ENCODE data around the gene CSDE1.
"Not testable (repeated sequence)": the region's sequence is repeated elsewhere in the genome, so short reads cannot be mapped to it uniquely, and the experiment has no call there.

CSDE1 gene

DNA sequence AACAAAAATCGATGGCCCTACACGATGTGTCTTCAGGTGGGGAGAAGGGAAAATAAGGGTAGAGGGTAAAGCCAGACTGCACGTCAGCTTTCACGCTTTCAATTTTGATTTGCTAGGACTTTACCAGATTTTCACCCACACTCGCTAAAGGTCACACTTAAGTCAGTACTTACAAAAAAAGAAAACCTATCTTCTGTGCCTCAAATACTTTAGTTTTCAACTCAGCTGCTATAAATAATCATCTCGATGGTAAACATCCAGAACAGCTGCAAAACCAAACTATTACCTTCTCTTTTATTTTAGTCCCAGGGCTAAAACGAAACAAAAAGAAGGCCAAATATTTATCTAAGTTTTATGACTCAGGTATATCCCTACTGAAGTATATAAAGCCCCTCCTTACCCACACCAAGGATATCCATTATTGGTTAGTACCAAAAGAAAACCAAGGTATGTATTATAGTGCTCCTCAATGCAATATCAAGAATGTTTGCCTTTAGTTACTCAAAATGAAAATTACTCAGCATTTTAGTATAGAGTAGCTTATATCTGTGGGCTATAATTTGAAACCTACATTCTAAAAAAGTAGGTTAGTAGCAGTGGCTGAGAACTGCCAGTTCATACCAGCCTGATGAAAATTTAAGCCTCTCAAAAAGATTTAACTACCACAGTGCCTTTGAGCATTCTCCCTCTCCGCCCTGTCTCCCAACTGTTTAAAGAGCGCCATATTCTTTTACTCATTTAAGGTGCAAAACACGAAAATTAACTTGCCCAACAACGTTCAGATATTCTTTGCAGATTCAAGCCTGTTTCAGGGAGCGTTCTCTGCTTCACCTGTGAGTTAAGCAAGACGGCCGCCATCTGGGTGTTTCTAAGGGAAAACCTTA lies 1.5 kb downstream of the CSDE1 start:
- DNase-seq (ENCODE audit: low read depth): peak; percentile 14
- H3K4me3 ChIP-seq (ENCODE audit: low read depth, low read length): peak overlapping the region; percentile 100
- no peak for TF ChIP-seq CTCF (conservative IDR thresholded peaks at IDR 0.05; ENCODE audit: low read depth, low read length)

GRCh38 chr1:114755006-114755931 lies 2.5 kb downstream of the CSDE1 start:
- no peak for TF ChIP-seq CTCF (conservative IDR thresholded peaks at IDR 0.05; ENCODE audit: low read depth, low read length)
- peak overlapping the region; percentile 100 for H3K4me3 ChIP-seq (ENCODE audit: low read depth, low read length)
- peak; percentile 23 for DNase-seq (ENCODE audit: low read depth)

DNA sequence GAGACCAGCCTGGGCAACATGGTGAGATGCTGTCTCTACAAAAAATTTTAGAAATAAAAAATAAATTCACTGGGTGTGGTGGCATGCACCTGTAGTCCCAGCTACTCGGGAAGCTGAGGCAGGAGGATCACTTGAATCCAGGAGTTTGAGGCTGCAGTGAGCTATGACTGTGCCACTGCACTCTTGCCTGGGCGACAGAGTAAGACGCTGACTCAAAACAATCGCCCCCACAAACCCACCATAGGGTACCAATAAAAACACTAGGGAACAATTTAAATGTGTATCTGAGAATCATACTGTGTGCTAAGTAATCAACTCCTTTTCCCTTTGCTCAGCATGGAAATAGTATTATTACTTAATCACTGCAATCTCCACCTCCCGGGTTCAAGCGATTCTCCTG lies 4.1 kb downstream of the CSDE1 start:
- DNase-seq (ENCODE audit: low read depth); H3K4me3 ChIP-seq (ENCODE audit: low read depth, low read length): not testable (repeated sequence)

DNA sequence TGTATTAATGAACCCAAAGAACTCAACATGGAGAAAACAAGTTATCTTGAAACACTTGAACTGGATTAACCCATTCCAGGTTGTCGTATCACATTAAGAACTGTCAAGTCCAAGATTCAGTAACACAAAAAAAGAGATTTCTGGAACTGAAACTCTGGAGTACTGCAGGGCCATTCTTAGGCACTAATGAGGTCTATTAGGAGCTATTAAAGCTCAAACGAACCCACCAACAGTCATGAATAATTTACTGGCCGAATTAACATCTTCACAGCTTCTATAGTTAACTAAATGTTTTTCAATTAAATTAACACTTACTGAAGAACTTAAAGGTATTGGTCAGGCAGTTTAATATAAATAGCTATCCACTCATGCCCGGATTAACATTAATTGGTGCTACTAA lies 4.6 kb downstream of the CSDE1 start:
- DNase-seq (ENCODE audit: low read depth): no peak
- H3K4me3 ChIP-seq (ENCODE audit: low read depth, low read length): no peak overlapping the region
- TF ChIP-seq CTCF (conservative IDR thresholded peaks at IDR 0.05; ENCODE audit: low read depth, low read length): no peak

DNA sequence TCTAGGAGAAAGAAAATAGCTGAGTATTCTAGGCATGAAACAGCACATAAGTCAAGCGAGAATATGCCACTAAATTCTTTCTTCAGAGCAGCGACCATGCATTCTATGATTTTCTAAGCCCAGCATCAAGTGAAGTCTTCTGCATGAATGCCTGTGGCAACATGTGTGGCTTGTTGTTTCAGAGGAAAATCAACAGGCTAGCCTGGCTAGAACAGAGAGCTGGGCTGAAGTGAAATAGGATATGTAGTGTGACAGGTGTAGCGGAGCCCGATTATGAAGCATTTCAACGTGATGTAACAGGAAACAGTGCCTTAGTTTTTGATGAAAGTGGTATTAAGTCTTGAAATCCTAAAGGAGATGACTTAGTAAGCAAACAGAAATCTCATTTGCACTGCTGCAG lies 7.0 kb downstream of the CSDE1 start:
- no peak overlapping the region for H3K4me3 ChIP-seq (ENCODE audit: low read depth, low read length)
- peak; percentile 21 for DNase-seq (ENCODE audit: low read depth)
- no peak for TF ChIP-seq CTCF (conservative IDR thresholded peaks at IDR 0.05; ENCODE audit: low read depth, low read length)

GRCh38 chr1:114749835-114750234 lies 7.9 kb downstream of the CSDE1 start:
- DNase-seq (ENCODE audit: low read depth): no peak

More at GRCh38 chr1:114749835-114750234, 7.9 kb downstream of the CSDE1 start:
- TF ChIP-seq CTCF (conservative IDR thresholded peaks at IDR 0.05; ENCODE audit: low read depth, low read length): no peak
- H3K4me3 ChIP-seq (ENCODE audit: low read depth, low read length): no peak overlapping the region

Measured in choroid plexus epithelial cell (primary cell).